HG03066 (cell line): ENCODE results near the gene RHOC.
A peak's percentile ranks its signal among the peaks of the same experiment; 100 is the strongest.

Source experiments
- ATAC-seq: cut with Tn5 transposase; IDR thresholded peaks from one replicate; pipeline ENCODE4 v1.9.1; 2021; ENCODE audit warnings: low read depth; ENCODE audit not compliant: unreplicated experiment

RHOC gene

GRCh38 chr1:112718691-112719418 is 11.9 kb upstream of the RHOC start:
- ATAC-seq = no peak

GRCh38 chr1:112717263-112717873 is 10.4 kb upstream of the RHOC start:
- no peak for ATAC-seq

- ATAC-seq = no peak
These were observed 9.3 kb upstream of the RHOC start for GRCh38 chr1:112716133-112716720.

- ATAC-seq = peak; percentile 73
These were observed 8.5 kb upstream of the RHOC start, which contains the start of gene PPM1J for GRCh38 chr1:112715264-112716053. TSS of gene PPM1J (minus strand) at chr1:112715332. CDS start at chr1:112715301, 31 bp downstream.

GRCh38 chr1:112714313-112715263 is 7.7 kb upstream of the RHOC start:
- peak; percentile 18 for ATAC-seq

- ATAC-seq = no peak
These were observed 6.8 kb upstream of the RHOC start for GRCh38 chr1:112713466-112714312.

DNA sequence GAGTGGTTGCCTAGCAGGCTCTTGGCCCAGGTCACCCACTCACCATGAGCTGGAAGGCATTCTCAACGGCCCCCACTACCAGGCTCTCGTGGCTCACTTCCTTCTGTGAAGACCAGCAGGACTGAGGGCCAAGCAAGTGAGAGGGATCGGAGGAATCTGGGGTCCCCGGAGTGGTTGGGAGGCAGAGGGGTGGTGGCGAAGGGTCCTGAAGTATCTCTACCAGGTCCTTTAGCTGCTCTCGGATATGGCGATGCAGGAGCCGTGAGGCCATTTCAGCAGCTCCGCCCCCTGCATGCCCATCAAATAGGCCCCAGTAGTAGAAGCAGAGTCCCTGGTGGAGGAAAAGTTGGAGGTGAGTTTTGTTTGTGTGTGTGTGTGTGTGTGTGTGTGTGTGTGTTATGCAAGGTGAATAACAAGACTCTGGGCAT is 5.8 kb upstream of the RHOC start:
- no peak for ATAC-seq

- no peak for ATAC-seq
These were observed 5.3 kb upstream of the RHOC start for GRCh38 chr1:112712191-112712590.

- ATAC-seq = no peak
These were observed 4.7 kb upstream of the RHOC start for GRCh38 chr1:112711670-112712069.

GRCh38 chr1:112711041-112711440 is 4.1 kb upstream of the RHOC start:
- no peak for ATAC-seq

GRCh38 chr1:112710586-112710985 is 3.7 kb upstream of the RHOC start:
- no peak for ATAC-seq

DNA sequence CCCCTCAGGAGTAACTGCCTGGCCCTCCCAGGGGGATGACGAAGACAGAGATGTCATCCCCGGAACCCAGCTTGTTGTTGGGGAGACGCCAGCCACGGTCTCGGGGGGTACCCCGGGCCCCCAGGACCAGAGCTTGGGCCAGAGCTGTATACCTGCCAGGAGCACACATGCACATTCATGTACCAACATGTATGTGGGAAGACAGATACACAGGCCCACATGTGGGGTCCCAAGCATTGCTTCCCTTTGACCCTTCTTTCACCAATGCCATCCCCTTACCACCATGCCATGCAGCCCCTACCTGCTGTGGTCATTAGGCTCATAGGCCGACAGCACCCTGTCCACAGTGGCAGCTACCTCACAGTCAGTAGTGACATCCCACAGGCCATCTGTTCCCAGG is 3.2 kb upstream of the RHOC start:
- ATAC-seq = no peak

- ATAC-seq = no peak
These were observed 1.6 kb upstream of the RHOC start for GRCh38 chr1:112708489-112708888.

GRCh38 chr1:112708002-112708448 is 1.1 kb upstream of the RHOC start:
- ATAC-seq = no peak

- ATAC-seq = peak; percentile 51
These were observed 484 bp upstream of the RHOC start for GRCh38 chr1:112707221-112708001.

GRCh38 chr1:112704934-112705627 is 1.8 kb downstream of the RHOC start:
- ATAC-seq = peak; percentile 69

DNA sequence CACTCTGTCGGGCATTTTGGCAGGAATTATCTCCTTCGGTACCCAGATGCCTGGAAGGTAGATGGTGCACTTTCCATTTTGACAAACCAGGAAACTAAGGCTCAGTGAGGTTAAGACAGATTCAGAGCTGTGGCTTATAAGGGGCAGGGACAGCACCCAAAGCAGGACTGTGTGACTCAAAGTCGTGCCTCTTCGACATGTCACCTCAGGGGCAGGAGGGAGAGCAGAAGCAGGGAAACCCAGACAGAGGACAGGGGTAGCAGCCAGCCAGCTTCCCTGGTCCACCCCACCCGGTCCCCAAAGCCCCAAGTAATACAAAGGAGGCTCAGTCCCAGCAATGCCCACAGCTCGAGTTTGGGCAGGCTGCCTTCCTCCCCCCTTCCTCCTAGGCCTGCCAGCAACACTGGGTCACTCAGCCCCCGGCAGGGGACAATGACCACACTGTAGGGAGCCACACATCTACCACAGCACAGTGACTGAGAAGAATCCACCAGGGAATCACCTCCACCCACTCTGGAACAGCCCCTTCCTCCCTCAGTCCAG is 2.5 kb downstream of the RHOC start:
- ATAC-seq = no peak
